ENCODE results near the gene CDH4.

CDH4 gene

GRCh38 chr20:61803915-61804751, 552.1 kb downstream of the CDH4 start:
- no peak for DNase-seq (ENCODE audit: low spot score in 2 of 2)
- no peak overlapping the region for H3K4me3 ChIP-seq
- H3K36me3 ChIP-seq (replicated peaks): no peaks in the 10 kb centered on the region
- H3K27me3 ChIP-seq (ENCODE audit: low read depth): peaks cover 28% of the 10 kb centered on the region
- no peaks in the 10 kb centered on the region for H3K4me1 ChIP-seq
- in situ Hi-C loops (cut with MboI; ENCODE audit: low sequenced_read_pairs): no loop called here
- no peaks in the 10 kb centered on the region for H3K9me3 ChIP-seq

DNA sequence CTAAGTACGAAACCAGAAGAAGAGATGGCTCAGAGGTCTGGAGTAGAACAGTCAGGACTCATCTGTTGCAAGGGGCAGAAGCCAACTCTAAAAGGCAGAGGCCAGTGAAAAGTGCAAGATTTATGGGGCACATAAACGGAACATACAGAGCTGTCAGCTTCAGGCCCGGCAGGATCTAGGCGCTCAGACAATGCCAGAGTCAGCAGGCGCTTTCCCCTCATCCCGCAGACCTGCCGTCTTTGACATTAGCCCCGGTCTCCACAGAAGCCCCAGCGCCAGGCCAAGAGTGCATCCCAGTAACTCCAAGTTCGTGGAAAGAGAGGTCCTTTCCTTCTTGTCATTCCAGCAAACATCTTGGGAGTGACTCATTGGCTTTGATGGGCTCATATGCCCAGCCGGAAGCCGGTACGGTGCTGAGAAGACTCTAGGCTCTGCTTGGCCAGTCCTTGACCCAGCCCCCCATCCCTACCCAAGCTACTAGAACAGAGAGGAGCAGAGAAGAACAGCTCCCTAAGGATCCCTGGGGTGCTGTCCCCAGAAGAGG, 552.8 kb downstream of the CDH4 start:
- Histone ChIP-seq H3K4me1 (no peaks in the 10 kb centered on the region), H3K27me3 (ENCODE audit: low read depth) (peaks cover 28% of the 10 kb centered on the region), H3K9me3 (no peaks in the 10 kb centered on the region), H3K4me3 (no peak overlapping the region), H3K36me3 (replicated peaks) (no peaks in the 10 kb centered on the region)
- DNase-seq (ENCODE audit: low spot score in 2 of 2): no peak
- in situ Hi-C loops (cut with MboI; ENCODE audit: low sequenced_read_pairs): no loop called here

DNA sequence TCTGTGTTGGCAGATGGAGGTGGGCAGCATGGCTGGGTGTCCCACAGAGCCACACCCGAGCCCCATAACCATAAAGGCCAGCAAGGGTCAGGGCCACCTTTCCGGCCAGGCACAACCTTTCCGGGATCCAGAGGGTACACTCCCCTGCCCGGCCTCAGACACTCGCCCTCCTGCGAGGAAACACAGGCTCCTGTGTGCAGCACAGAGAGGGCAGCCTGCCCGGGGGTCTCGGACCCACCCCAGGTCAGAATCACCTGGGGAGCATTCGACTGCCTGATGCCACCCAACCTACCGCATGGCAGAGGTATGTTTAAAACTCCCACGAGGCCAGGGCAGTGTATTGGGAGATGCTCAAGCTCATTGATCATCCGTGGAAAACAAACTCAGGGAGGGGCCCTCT, 553.3 kb downstream of the CDH4 start:
- H3K4me3 ChIP-seq: no peak overlapping the region
- no peak for DNase-seq (ENCODE audit: low spot score in 2 of 2)
- H3K4me1 ChIP-seq: no peaks in the 10 kb centered on the region
- no peaks in the 10 kb centered on the region for H3K36me3 ChIP-seq (replicated peaks)
- no peaks in the 10 kb centered on the region for H3K9me3 ChIP-seq
- in situ Hi-C loops (cut with MboI; ENCODE audit: low sequenced_read_pairs): no loop called here
- peaks cover 29% of the 10 kb centered on the region for H3K27me3 ChIP-seq (ENCODE audit: low read depth)

- DNase-seq (ENCODE audit: low spot score in 2 of 2): no peak
- Histone ChIP-seq H3K9me3 (no peaks in the 10 kb centered on the region), H3K27me3 (ENCODE audit: low read depth) (peaks cover 30% of the 10 kb centered on the region), H3K36me3 (replicated peaks) (no peaks in the 10 kb centered on the region), H3K4me1 (no peaks in the 10 kb centered on the region), H3K4me3 (no peak overlapping the region)
- in situ Hi-C loops (cut with MboI; ENCODE audit: low sequenced_read_pairs): no loop called here
These were observed 553.7 kb downstream of the CDH4 start for GRCh38 chr20:61805781-61806180.

- Histone ChIP-seq H3K4me1 (no peaks in the 10 kb centered on the region), H3K4me3 (no peak overlapping the region), H3K36me3 (replicated peaks) (no peaks in the 10 kb centered on the region), H3K9me3 (no peaks in the 10 kb centered on the region), H3K27me3 (ENCODE audit: low read depth) (peaks cover 34% of the 10 kb centered on the region)
- in situ Hi-C loops (cut with MboI; ENCODE audit: low sequenced_read_pairs): no loop called here
- no peak for DNase-seq (ENCODE audit: low spot score in 2 of 2)
These were observed 554.3 kb downstream of the CDH4 start for GRCh38 chr20:61806314-61806713.

DNA sequence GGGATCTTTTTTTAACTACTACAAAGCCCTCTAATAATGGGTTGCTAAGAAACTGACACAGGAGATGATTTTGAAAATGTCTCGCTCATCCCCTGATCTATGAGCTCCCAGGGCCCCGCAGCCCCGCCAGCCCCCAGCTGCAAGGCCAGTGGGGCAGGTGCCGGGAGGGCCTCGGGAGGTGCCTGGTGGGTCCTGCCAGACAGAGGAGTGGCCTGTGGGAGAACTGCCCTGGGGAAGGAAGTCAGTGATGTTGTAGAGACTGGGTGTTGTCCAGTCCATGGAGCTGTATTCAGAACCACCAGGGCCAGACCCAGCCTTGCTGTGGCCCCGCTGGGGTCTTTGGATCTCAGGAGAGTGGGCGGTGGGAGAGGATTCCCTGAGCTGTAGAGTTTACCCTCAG, 554.9 kb downstream of the CDH4 start:
- in situ Hi-C loops (cut with MboI; ENCODE audit: low sequenced_read_pairs): no loop called here
- Histone ChIP-seq H3K36me3 (replicated peaks) (no peaks in the 10 kb centered on the region), H3K4me3 (no peak overlapping the region), H3K27me3 (ENCODE audit: low read depth) (peaks cover 34% of the 10 kb centered on the region), H3K9me3 (no peaks in the 10 kb centered on the region), H3K4me1 (no peaks in the 10 kb centered on the region)
- no peak for DNase-seq (ENCODE audit: low spot score in 2 of 2)

- Histone ChIP-seq H3K4me1 (no peaks in the 10 kb centered on the region), H3K9me3 (no peaks in the 10 kb centered on the region), H3K27me3 (ENCODE audit: low read depth) (peaks cover 34% of the 10 kb centered on the region), H3K4me3 (no peak overlapping the region), H3K36me3 (replicated peaks) (no peaks in the 10 kb centered on the region)
- in situ Hi-C loops (cut with MboI; ENCODE audit: low sequenced_read_pairs): no loop called here
- DNase-seq (ENCODE audit: low spot score in 2 of 2): no peak
These were observed 555.6 kb downstream of the CDH4 start for GRCh38 chr20:61807471-61808160.

DNA sequence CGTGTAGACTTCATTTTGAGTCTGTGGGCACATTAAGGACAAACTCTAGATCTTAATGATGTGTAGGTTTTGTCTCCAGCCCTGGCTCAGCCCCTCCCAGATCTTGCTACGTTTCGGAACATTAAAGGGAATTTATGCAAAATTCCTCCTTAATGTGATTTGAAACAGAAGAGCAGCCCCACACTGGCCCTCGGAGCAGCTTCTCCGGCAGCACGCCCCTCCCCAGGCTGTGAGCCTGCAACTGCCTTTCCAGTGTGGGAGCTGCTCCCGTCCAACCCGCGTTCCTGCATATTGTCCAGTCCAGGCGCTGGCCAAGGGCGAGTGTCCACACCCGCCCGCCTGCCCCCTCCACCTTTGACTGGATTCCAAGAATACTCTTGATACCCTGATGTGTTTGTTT, 556.4 kb downstream of the CDH4 start:
- no peak for DNase-seq (ENCODE audit: low spot score in 2 of 2)
- H3K4me1 ChIP-seq: no peaks in the 10 kb centered on the region
- in situ Hi-C loops (cut with MboI; ENCODE audit: low sequenced_read_pairs): no loop called here
- no peaks in the 10 kb centered on the region for H3K9me3 ChIP-seq
- no peaks in the 10 kb centered on the region for H3K36me3 ChIP-seq (replicated peaks)
- H3K27me3 ChIP-seq (ENCODE audit: low read depth): peaks cover 34% of the 10 kb centered on the region
- H3K4me3 ChIP-seq: no peak overlapping the region

- Histone ChIP-seq H3K4me3 (no peak overlapping the region), H3K9me3 (no peaks in the 10 kb centered on the region), H3K36me3 (replicated peaks) (no peaks in the 10 kb centered on the region), H3K4me1 (no peaks in the 10 kb centered on the region), H3K27me3 (ENCODE audit: low read depth) (peaks cover 29% of the 10 kb centered on the region)
- no peak for DNase-seq (ENCODE audit: low spot score in 2 of 2)
- in situ Hi-C loops (cut with MboI; ENCODE audit: low sequenced_read_pairs): no loop called here
These were observed 557.1 kb downstream of the CDH4 start for GRCh38 chr20:61809006-61809770.

DNA sequence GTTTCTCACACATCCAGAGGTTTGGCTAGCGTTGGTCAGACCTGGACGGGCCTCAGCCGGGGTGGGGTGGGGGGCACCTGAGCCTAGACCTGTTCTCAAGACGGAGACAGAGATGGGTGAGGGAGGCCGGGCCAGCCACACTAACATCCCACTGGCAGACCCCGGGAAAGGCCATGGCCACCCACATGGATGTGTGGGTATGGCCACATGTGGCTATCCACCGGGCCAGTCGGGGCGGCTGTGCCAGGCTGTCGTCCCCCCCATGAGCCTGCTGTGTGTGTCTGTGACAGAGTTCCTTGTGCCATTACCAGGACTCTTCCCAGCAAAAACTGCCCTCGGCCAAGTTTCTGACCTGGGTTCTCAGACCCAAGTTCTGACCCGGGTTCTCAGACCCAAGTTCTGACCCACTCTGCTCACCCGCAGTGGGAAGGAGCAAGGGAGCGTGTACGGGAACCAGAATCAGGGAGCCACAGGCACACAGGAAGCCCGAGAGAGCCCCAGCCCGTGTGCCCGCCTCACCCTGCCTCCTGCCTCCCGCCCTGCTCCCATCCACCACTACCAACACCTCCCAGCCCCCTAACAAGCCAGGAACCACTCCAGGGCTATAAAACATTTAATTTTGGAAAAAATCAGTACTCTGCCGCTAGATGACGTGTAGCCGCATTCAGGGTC, 558.1 kb downstream of the CDH4 start:
- Histone ChIP-seq H3K4me1 (no peaks in the 10 kb centered on the region), H3K27me3 (ENCODE audit: low read depth) (peaks cover 28% of the 10 kb centered on the region), H3K36me3 (replicated peaks) (no peaks in the 10 kb centered on the region), H3K4me3 (no peak overlapping the region), H3K9me3 (no peaks in the 10 kb centered on the region)
- no peak for DNase-seq (ENCODE audit: low spot score in 2 of 2)
- in situ Hi-C loops (cut with MboI; ENCODE audit: low sequenced_read_pairs): no loop called here

DNA sequence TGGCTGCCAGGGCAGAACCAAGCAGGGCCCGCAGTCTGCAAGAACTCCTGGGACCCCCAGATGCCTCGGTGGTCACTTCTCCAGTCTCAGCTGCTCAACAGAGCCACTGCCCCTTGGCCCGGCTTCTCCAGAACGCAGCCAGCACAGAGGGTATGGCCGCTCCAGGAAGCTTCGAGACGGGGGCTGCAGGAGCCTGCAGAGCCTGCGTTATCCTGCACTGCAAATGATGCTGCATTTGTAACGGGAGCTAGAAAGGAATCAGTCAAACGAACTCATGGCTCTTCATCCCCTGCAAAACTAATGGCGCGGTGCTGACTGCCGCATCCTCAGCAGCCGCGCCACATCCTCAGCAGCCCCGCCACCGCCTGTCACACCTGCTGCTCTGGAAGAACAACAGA, 558.7 kb downstream of the CDH4 start:
- peaks cover 30% of the 10 kb centered on the region for H3K27me3 ChIP-seq (ENCODE audit: low read depth)
- in situ Hi-C loops (cut with MboI; ENCODE audit: low sequenced_read_pairs): no loop called here
- H3K4me1 ChIP-seq: no peaks in the 10 kb centered on the region

DNA sequence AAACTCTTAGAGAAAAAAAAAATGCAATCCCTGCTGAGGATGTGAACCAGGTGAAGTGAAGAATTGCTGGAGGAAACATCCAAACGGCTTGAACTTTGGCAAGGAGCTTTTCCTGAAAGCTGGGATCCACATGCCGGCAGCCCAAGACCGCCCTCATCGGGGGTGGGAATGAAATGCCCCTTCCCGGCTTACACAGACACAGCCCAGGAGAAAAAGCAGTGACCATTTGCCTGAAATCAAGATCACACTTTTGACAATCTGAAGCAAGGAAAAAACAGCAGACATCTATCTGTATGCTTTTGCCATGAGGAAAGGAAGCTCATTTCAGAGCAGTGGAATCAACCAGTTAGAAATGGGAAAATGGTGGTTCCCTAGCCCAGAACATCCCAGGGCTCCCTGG, 559.1 kb downstream of the CDH4 start:
- Histone ChIP-seq H3K27me3 (ENCODE audit: low read depth) (peaks cover 29% of the 10 kb centered on the region), H3K9me3 (no peaks in the 10 kb centered on the region), H3K4me1 (no peaks in the 10 kb centered on the region), H3K4me3 (no peak overlapping the region), H3K36me3 (replicated peaks) (no peaks in the 10 kb centered on the region)
- no peak for DNase-seq (ENCODE audit: low spot score in 2 of 2)
- in situ Hi-C loops (cut with MboI; ENCODE audit: low sequenced_read_pairs): no loop called here

More for the DNA sequence above, 558.7 kb downstream of the CDH4 start:
- Histone ChIP-seq H3K36me3 (replicated peaks) (no peaks in the 10 kb centered on the region), H3K9me3 (no peaks in the 10 kb centered on the region), H3K4me3 (no peak overlapping the region)
- DNase-seq (ENCODE audit: low spot score in 2 of 2): no peak

DNA sequence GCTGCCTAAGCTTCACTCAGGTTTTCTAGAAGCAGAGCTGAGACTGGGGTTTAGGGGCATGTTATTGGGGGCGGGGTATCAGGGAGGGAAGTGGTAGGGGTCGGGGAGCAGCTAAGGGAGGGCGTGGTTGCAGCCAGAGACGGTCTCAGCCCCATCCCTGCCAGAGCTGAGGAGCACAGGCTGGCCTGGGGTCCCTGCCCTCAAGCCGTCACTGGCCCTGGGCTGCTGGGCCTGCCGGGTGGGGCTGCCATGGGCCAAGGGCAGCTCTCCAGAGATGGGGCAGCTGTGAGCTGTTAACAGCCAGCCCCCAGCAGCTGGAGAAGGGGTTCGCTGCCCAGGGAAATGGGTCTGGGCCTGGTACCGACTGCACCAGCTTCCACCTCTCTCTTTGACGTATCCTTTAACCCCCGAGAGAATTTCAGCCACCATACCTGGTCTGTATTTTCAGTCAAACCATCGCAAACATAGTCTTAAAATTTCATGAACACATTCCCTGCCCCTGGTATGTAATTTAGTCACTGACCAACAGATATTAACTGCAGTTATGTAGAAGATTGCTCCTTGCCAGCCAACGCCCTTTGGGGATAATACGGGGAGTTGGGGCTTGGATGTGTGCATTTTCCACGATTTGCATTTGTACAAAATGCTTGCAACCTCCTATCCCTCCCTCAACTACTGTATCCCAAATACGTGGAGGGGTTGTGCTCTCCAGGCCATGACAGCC, 560.2 kb downstream of the CDH4 start:
- no peaks in the 10 kb centered on the region for H3K4me1 ChIP-seq
- no peak overlapping the region for H3K4me3 ChIP-seq
- in situ Hi-C loops (cut with MboI; ENCODE audit: low sequenced_read_pairs): no loop called here
- H3K9me3 ChIP-seq: no peaks in the 10 kb centered on the region
- DNase-seq (ENCODE audit: low spot score in 2 of 2): no peak
- H3K36me3 ChIP-seq (replicated peaks): no peaks in the 10 kb centered on the region
- H3K27me3 ChIP-seq (ENCODE audit: low read depth): peaks cover 23% of the 10 kb centered on the region

All from HAP-1 (cell line).